ENCODE measurements around the gene SERTM1. TPM values are rescaled to one million over a fixed set of nuclear protein-coding genes. Genes with fewer than 3 reads are reported as not detected.

The SERTM1 gene
- polyA plus RNA-seq, 2 of the 4 experiments (the other 2 are of a cell fraction): not detected

DNA sequence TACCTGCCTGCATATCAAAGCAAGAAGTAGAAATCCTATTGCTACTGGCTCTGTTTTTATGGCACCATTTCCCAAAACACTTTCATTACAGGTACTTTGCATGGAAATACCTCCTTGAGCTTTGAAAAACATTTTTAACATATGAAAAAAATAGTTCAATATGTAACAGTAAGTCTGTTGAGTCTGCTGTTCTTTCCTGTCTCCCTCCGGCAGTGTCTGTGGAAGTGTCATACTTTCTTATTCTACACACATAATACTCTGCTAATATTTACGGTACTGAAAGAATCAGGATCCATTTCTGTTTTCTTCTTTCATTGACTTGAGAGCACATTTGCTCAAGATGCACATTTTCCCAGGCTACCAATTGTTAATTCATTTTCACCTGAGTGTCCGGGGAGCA is 8.2 kb upstream of the SERTM1 start:
- CTCF ChIA-PET: no interaction called here
- no peaks in the 10 kb centered on the region for H3K9me3 ChIP-seq
- H3K4me1 ChIP-seq: no peaks in the 10 kb centered on the region
- POLR2A ChIA-PET: no interaction called here
- DNase-seq (ENCODE audit: low read depth in 1 of 2, low spot score in 1 of 2) (no peak), ATAC-seq (no peak), FAIRE-seq (no peak)
- no peak overlapping the region for H3K4me2 ChIP-seq
- TF ChIP-seq, protein P1, sequence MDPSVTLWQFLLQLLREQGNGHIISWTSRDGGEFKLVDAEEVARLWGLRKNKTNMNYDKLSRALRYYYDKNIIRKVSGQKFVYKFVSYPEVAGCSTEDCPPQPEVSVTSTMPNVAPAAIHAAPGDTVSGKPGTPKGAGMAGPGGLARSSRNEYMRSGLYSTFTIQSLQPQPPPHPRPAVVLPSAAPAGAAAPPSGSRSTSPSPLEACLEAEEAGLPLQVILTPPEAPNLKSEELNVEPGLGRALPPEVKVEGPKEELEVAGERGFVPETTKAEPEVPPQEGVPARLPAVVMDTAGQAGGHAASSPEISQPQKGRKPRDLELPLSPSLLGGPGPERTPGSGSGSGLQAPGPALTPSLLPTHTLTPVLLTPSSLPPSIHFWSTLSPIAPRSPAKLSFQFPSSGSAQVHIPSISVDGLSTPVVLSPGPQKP (IDR thresholded peaks at IDR 0.05; ENCODE audit: low read depth, low read length): no peak
- TF ChIP-seq ZFP36 (IDR thresholded peaks at IDR 0.05; ENCODE audit: borderline replicate concordance, partially characterized antibody) (no peak), ZC3H11A (IDR thresholded peaks at IDR 0.05) (no peak), NFE2L2 (conservative IDR thresholded peaks at IDR 0.05; ENCODE audit: low read length) (no peak), JUNB (IDR thresholded peaks at IDR 0.05) (no peak), TFCP2L1 (CRISPR knock-in tag; IDR thresholded peaks at IDR 0.05) (no peak)
- TF ChIP-seq, protein P2, sequence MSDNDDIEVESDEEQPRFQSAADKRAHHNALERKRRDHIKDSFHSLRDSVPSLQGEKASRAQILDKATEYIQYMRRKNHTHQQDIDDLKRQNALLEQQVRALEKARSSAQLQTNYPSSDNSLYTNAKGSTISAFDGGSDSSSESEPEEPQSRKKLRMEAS (IDR thresholded peaks at IDR 0.05): no peak
- TF ChIP-seq, protein P3, sequence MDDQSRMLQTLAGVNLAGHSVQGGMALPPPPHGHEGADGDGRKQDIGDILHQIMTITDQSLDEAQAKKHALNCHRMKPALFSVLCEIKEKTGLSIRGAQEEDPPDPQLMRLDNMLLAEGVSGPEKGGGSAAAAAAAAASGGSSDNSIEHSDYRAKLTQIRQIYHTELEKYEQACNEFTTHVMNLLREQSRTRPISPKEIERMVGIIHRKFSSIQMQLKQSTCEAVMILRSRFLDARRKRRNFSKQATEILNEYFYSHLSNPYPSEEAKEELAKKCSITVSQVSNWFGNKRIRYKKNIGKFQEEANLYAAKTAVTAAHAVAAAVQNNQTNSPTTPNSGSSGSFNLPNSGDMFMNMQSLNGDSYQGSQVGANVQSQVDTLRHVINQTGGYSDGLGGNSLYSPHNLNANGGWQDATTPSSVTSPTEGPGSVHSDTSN (IDR thresholded peaks at IDR 0.05): no peak
- 26% methylated on average over 3 of the region's 3 CpGs for WGBS (ENCODE audit: missing lambda C conversion rate)
- no peak overlapping the region for H3K4me3 ChIP-seq
- no peak overlapping the region for H3K27ac ChIP-seq

DNA sequence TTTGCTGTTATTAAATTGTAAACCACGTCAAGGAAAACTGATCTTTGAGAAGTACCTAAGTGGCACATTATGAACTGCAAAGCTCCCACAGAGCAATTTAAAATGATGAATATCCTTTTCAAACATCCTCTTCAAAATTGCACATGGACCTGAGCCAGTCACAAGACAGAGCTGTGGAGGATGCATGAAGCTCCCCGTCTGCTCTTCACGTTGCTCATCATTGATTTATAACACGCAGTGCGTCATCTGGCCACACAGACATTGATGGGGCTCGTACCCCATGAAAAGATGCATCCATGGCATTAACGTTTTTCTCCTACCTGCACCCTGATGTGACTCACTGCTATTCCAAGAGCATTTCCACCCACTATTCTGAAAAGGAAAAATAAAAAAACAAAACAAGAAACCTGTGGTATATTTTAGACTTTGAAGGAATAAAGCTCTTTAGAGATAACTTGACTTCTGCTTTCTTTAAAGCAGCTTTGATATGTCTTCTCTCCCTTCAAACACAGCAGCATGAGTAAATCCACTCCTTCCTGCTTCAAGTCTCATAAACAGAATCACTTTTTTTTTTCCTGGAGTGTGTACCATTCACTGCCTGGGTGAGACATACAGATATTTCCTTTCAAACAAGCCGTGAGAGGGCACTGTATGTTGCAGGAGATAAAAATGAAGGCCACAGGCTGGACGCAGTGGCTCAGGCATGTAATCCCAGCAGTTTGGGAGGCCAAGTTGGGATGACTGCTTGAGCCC is 7.2 kb upstream of the SERTM1 start:
- CTCF ChIA-PET: no interaction called here

DNA sequence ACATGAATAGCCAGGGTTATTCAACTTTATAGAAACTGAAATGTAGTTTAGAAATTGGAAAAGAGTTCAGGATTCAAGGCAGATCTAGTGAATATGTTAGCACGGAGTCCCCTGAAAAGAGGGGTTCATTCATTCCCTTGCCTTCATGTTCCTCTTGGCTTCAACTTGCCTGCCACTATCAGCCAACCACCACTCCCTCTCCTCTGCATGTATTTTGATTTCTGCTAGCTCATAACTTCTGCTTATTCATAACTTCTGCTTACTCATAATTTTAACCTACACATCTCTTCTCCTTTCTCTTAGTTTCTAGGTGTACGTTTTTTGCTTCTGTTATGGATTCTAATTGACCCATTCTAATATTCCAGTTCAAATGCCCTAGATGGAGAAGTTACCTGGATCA is 5.5 kb upstream of the SERTM1 start:
- FAIRE-seq (no peak), ATAC-seq (no peak), DNase-seq (ENCODE audit: low read depth in 1 of 2, low spot score in 1 of 2) (no peak)
- ChIA-PET CTCF (no interaction called here), POLR2A (no interaction called here)
- H3K4me3 ChIP-seq: no peak overlapping the region
- H3K4me2 ChIP-seq: no peak overlapping the region
- TF ChIP-seq, protein P4, sequence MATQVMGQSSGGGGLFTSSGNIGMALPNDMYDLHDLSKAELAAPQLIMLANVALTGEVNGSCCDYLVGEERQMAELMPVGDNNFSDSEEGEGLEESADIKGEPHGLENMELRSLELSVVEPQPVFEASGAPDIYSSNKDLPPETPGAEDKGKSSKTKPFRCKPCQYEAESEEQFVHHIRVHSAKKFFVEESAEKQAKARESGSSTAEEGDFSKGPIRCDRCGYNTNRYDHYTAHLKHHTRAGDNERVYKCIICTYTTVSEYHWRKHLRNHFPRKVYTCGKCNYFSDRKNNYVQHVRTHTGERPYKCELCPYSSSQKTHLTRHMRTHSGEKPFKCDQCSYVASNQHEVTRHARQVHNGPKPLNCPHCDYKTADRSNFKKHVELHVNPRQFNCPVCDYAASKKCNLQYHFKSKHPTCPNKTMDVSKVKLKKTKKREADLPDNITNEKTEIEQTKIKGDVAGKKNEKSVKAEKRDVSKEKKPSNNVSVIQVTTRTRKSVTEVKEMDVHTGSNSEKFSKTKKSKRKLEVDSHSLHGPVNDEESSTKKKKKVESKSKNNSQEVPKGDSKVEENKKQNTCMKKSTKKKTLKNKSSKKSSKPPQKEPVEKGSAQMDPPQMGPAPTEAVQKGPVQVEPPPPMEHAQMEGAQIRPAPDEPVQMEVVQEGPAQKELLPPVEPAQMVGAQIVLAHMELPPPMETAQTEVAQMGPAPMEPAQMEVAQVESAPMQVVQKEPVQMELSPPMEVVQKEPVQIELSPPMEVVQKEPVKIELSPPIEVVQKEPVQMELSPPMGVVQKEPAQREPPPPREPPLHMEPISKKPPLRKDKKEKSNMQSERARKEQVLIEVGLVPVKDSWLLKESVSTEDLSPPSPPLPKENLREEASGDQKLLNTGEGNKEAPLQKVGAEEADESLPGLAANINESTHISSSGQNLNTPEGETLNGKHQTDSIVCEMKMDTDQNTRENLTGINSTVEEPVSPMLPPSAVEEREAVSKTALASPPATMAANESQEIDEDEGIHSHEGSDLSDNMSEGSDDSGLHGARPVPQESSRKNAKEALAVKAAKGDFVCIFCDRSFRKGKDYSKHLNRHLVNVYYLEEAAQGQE (IDR thresholded peaks at IDR 0.05): no peak
- no peak for TF ChIP-seq CHD4 (IDR thresholded peaks at IDR 0.05; ENCODE audit: borderline replicate concordance)
- TF ChIP-seq NFE2L2 (conservative IDR thresholded peaks at IDR 0.05; ENCODE audit: low read length): no peak
- TF ChIP-seq, protein P5, sequence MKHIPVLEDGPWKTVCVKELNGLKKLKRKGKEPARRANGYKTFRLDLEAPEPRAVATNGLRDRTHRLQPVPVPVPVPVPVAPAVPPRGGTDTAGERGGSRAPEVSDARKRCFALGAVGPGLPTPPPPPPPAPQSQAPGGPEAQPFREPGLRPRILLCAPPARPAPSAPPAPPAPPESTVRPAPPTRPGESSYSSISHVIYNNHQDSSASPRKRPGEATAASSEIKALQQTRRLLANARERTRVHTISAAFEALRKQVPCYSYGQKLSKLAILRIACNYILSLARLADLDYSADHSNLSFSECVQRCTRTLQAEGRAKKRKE (CRISPR knock-in tag; IDR thresholded peaks at IDR 0.05; ENCODE audit: low read depth): no peak
- WGBS (ENCODE audit: missing lambda C conversion rate): 2% methylated on average over 2 of the region's 2 CpGs
- H3K4me1 ChIP-seq: no peaks in the 10 kb centered on the region
- no peak overlapping the region for H3K27ac ChIP-seq
- no peaks in the 10 kb centered on the region for H3K9me3 ChIP-seq

More for the DNA sequence above, 7.2 kb upstream of the SERTM1 start:
- POLR2A ChIA-PET: no interaction called here
- FAIRE-seq (no peak), ATAC-seq (no peak), DNase-seq (ENCODE audit: low read depth in 1 of 2, low spot score in 1 of 2) (no peak)
- H3K4me1 ChIP-seq: no peaks in the 10 kb centered on the region
- no peak overlapping the region for H3K4me3 ChIP-seq
- no peak overlapping the region for H3K4me2 ChIP-seq
- H3K27ac ChIP-seq: no peak overlapping the region
- TF ChIP-seq ZFP36 (IDR thresholded peaks at IDR 0.05; ENCODE audit: borderline replicate concordance, partially characterized antibody) (no peak), CHD4 (IDR thresholded peaks at IDR 0.05; ENCODE audit: borderline replicate concordance) (no peak), ESRRA (IDR thresholded peaks at IDR 0.05; ENCODE audit: borderline replicate concordance, low read length) (no peak), KDM5A (IDR thresholded peaks at IDR 0.05) (no peak), HEYL (CRISPR knock-in tag; IDR thresholded peaks at IDR 0.05) (no peak), HDAC2 (IDR thresholded peaks at IDR 0.05) (no peak), RFX5 (IDR thresholded peaks at IDR 0.05) (no peak), HOXA7 (CRISPR knock-in tag; IDR thresholded peaks at IDR 0.05) (no peak)
- TF ChIP-seq, protein P6, sequence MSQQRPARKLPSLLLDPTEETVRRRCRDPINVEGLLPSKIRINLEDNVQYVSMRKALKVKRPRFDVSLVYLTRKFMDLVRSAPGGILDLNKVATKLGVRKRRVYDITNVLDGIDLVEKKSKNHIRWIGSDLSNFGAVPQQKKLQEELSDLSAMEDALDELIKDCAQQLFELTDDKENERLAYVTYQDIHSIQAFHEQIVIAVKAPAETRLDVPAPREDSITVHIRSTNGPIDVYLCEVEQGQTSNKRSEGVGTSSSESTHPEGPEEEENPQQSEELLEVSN (IDR thresholded peaks at IDR 0.05; ENCODE audit: borderline replicate concordance, low read depth): no peak
- 7% methylated on average over 9 of the region's 9 CpGs for WGBS (ENCODE audit: missing lambda C conversion rate)
- H3K9me3 ChIP-seq: no peaks in the 10 kb centered on the region
